Hematopoietic multipotent progenitor cell treated with erythropoietin and hydrocortisone succinate and interleukin-3 and kit ligand, for 15 days (in vitro differentiated cells): Measurements from ENCODE around the gene PDE6D.

Experiments
- DNase-seq: peaks from one replicate; pipeline ENCODE4 v3.0.0-alpha.2; 2015; ENCODE audit warnings: low spot score

PDE6D gene

GRCh38 chr2:231707625-231707926 is 73.5 kb downstream of the PDE6D start:
- DNase-seq = no peak

GRCh38 chr2:231706731-231707624 is 74.1 kb downstream of the PDE6D start:
- DNase-seq = peak; percentile 97

- no peak for DNase-seq
These were observed 77.1 kb downstream of the PDE6D start for GRCh38 chr2:231704017-231704416.

- DNase-seq = no peak
These were observed 79.4 kb downstream of the PDE6D start for GRCh38 chr2:231701456-231702373.

GRCh38 chr2:231699006-231699405 is 82.1 kb downstream of the PDE6D start:
- DNase-seq = no peak

- DNase-seq = no peak
These were observed 85.1 kb downstream of the PDE6D start for GRCh38 chr2:231696004-231696367.

- no peak for DNase-seq
These were observed 87.1 kb downstream of the PDE6D start for GRCh38 chr2:231693956-231694355.

GRCh38 chr2:231692847-231693246 is 88.2 kb downstream of the PDE6D start:
- no peak for DNase-seq

GRCh38 chr2:231691251-231691772 is 89.8 kb downstream of the PDE6D start:
- no peak for DNase-seq

GRCh38 chr2:231689124-231689893 is 91.8 kb downstream of the PDE6D start:
- no peak for DNase-seq

GRCh38 chr2:231688719-231689118 is 92.4 kb downstream of the PDE6D start:
- no peak for DNase-seq

- DNase-seq = no peak
These were observed 93.1 kb downstream of the PDE6D start for GRCh38 chr2:231687961-231688360.

- peak; percentile 50 for DNase-seq
These were observed 93.8 kb downstream of the PDE6D start for GRCh38 chr2:231687133-231687852.

GRCh38 chr2:231686192-231687100 is 94.6 kb downstream of the PDE6D start:
- no peak for DNase-seq

- no peak for DNase-seq
These were observed 95.5 kb downstream of the PDE6D start for GRCh38 chr2:231685349-231686191.

GRCh38 chr2:231684314-231685223 is 96.5 kb downstream of the PDE6D start:
- no peak for DNase-seq

- DNase-seq = no peak
These were observed 97.5 kb downstream of the PDE6D start for GRCh38 chr2:231683292-231684235.
